Skeletal muscle satellite cell (primary cell): ENCODE measurements around the gene GPLD1.
"Not testable (repeated sequence)": the region's sequence is repeated elsewhere in the genome, so short reads cannot be mapped to it uniquely, and the experiment has no call there.

Experiments used
- H3K27me3 ChIP-seq: 2 replicates; pipeline ENCODE4 v1.7.0; 2013; ENCODE audit warnings: low read length; ENCODE audit not compliant: control insufficient read depth, insufficient read depth
- H3K36me3 ChIP-seq: 2 replicates; pipeline ENCODE4 v1.7.0; 2013; ENCODE audit warnings: mild to moderate bottlenecking, control low read depth, low read length; ENCODE audit not compliant: insufficient read depth
- H3K4me1 ChIP-seq: 2 replicates; pipeline ENCODE4 v1.7.0; 2013; ENCODE audit warnings: low read length; ENCODE audit not compliant: control insufficient read depth, insufficient read depth
- H3K4me2 ChIP-seq: 2 replicates; pipeline ENCODE4 v1.7.0; 2013; ENCODE audit warnings: mild to moderate bottlenecking, low read length
- H3K4me3 ChIP-seq: 2 replicates; pipeline ENCODE4 v1.7.0; 2013; ENCODE audit warnings: low read length
- H3K9ac ChIP-seq: 2 replicates; pipeline ENCODE4 v1.7.0; 2013; ENCODE audit warnings: mild to moderate bottlenecking, low read depth, low read length, moderate library complexity
- H3K9me3 ChIP-seq: replicated peaks from 2 replicates; pipeline ENCODE4 v1.7.0; 2013; ENCODE audit warnings: mild to moderate bottlenecking, control low read depth, low read length

The GPLD1 gene

DNA sequence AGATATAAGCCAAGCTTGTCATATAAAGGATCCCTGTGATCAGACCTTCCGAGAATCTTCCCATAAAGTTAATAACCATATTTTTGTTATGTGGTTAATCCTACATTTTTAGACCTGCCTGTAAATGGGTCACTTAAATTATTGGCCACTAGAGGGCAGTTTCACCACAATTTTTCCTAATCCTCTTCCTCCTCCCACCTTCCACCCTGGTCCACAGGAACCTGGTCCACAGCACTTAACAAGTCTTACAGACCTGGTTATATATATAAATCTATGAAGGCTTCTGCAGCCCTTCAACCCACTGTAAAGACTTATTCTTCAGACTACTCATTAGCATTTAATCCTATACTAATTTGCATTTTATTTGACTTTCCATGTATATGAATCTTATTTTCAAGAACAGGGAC, 58.3 kb downstream of the GPLD1 start:
- Histone ChIP-seq H3K27me3 (no peaks in the 10 kb centered on the region), H3K4me1 (peaks cover 18% of the 10 kb centered on the region), H3K36me3 (peaks cover 2% of the 10 kb centered on the region), H3K4me3 (no peak overlapping the region), H3K4me2 (no peak overlapping the region), H3K9me3 (no peaks in the 10 kb centered on the region), H3K9ac (no peak overlapping the region)

GRCh38 chr6:24430086-24430485, 59.3 kb downstream of the GPLD1 start:
- Histone ChIP-seq H3K27me3 (no peaks in the 10 kb centered on the region), H3K9ac (no peak overlapping the region), H3K4me2 (no peak overlapping the region), H3K4me3 (no peak overlapping the region), H3K36me3 (peaks cover 4% of the 10 kb centered on the region), H3K9me3 (no peaks in the 10 kb centered on the region), H3K4me1 (peaks cover 18% of the 10 kb centered on the region)

DNA sequence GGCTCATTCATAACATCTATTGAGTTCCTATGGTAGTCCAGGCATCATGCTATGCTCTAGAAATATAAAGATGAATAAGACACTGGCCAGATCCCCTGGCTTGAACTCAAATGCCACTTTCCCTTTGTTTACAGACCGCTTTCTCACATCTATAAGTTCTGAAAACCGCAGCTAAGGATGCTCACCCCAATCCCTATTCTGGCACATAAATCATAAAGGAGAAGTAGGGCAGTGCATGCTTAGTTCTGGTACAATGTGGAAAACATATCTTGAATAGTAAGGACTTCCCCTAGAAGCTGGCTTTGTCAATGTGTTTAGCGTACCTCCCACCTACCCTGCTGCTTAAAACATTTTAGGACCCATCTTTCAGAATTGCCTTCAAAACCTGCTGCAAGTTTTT, 60.2 kb downstream of the GPLD1 start:
- H3K4me2 ChIP-seq, result no peak overlapping the region
- peaks cover 24% of the 10 kb centered on the region for H3K4me1 ChIP-seq
- peaks cover 12% of the 10 kb centered on the region for H3K36me3 ChIP-seq
- no peak overlapping the region for H3K4me3 ChIP-seq
- no peaks in the 10 kb centered on the region for H3K27me3 ChIP-seq
- H3K9me3 ChIP-seq, result no peaks in the 10 kb centered on the region
- H3K9ac ChIP-seq, result no peak overlapping the region

DNA sequence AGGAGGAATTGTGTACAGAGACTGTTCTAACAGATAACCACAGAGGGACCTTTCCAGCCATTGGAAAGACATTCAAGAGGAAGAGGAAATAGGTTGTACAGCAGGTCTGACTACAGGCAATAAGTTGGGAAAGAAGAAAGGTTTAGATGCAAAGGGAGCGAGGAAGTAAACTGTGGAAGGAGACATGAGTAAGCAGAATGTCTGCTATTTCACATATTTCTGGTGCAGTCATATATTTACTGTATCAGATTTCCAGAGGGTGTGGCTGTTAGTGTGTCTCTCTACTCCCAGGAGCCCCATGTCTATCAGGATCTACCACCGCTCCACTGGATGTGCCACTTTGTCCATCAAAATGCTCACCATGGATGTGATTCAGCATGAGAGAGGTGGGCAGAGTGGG, 60.8 kb downstream of the GPLD1 start:
- Histone ChIP-seq H3K4me1 (peaks cover 24% of the 10 kb centered on the region), H3K36me3 (peaks cover 12% of the 10 kb centered on the region), H3K4me3 (no peak overlapping the region), H3K4me2 (peak overlapping the region; percentile 1), H3K27me3 (no peaks in the 10 kb centered on the region), H3K9ac (no peak overlapping the region), H3K9me3 (no peaks in the 10 kb centered on the region)

DNA sequence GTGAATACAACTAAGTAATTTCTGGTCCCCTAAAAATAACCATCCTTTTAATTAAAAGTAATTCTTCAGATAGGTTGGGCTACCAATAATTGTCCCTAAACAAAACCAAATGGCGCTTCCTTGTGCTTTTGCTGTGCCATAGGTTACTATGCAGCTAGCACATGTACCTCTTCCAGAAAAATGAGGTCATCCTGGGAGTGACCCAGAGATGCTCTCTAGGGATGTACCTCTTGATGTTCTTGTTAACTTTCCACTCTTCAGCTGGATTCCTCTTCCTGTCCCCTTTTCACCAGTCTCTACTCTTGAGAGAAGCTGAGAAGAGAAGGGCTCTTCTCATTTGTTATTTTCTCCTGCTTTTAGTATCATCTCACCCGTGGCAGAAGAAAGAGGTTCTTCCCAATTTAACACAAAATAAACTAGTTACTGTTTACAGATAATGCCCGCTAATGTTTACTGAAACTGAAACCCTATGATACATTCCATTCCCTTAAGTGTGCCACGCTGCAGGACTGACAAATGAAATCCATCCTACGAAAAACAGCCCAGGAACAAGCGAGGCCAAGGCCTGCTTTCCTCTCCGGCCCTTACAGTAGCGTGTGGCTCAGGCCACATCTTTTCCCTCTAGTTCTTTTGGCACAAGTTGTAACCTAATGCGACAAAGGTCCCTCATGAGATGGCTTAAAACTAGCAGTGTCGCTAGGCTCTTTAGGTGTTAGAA, 62.5 kb downstream of the GPLD1 start:
- Histone ChIP-seq H3K4me3 (no peak overlapping the region), H3K9me3 (no peaks in the 10 kb centered on the region), H3K4me1 (peaks cover 24% of the 10 kb centered on the region), H3K9ac (no peak overlapping the region), H3K36me3 (peaks cover 24% of the 10 kb centered on the region), H3K27me3 (no peaks in the 10 kb centered on the region), H3K4me2 (no peak overlapping the region)

DNA sequence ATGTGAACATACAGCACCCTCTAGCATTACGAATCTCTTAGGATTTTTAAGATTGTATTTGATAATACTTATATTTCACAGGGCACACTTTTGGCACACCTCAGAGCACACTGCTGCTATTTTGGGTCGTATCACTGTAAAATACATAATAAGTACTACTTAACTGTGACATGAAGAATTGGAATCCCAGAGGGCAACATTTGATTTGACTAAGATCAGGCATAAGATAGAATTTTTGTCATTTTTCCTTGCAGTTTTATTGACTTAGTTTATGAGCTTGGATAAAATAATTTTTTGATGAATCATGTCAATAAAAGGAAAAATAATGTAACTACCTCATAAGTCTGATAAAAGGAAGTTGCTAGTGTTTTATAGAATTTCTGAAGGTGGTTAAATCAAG, 64.3 kb downstream of the GPLD1 start:
- Histone ChIP-seq H3K9ac (no peak overlapping the region), H3K4me3 (no peak overlapping the region), H3K27me3 (no peaks in the 10 kb centered on the region), H3K4me1 (peaks cover 20% of the 10 kb centered on the region), H3K4me2 (no peak overlapping the region), H3K9me3 (no peaks in the 10 kb centered on the region), H3K36me3 (peaks cover 30% of the 10 kb centered on the region)

DNA sequence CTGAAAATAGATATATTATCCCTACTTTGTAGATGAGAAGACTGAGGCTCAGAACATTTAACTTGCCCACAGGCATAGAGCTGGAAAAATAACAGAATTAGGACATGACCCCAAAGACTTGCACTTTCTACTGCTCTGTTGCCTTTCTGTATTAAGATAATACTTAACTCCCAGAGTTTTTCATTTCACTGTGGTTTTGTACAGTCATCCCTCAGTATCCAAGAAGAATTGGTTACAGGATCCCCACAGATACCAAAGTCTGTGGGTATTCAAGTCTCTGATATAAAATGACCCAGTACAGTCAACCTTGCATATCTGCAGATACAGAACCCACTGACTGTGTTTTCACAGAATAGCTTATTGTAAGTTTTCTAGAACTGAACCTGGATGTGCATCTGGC, 69.9 kb downstream of the GPLD1 start:
- H3K27me3 ChIP-seq, result no peaks in the 10 kb centered on the region
- no peaks in the 10 kb centered on the region for H3K9me3 ChIP-seq
- no peak overlapping the region for H3K9ac ChIP-seq
- H3K4me1 ChIP-seq, result peaks cover under 1% of the 10 kb centered on the region
- no peak overlapping the region for H3K4me2 ChIP-seq
- H3K36me3 ChIP-seq, result peaks cover 58% of the 10 kb centered on the region
- H3K4me3 ChIP-seq, result no peak overlapping the region

GRCh38 chr6:24415753-24416152, 73.6 kb downstream of the GPLD1 start:
- no peaks in the 10 kb centered on the region for H3K9me3 ChIP-seq
- no peak overlapping the region for H3K4me3 ChIP-seq
- H3K36me3 ChIP-seq, result peaks cover 57% of the 10 kb centered on the region
- H3K4me1 ChIP-seq, result no peaks in the 10 kb centered on the region
- H3K4me2 ChIP-seq, result no peak overlapping the region
- no peaks in the 10 kb centered on the region for H3K27me3 ChIP-seq
- H3K9ac ChIP-seq, result no peak overlapping the region

GRCh38 chr6:24414531-24414930, 74.8 kb downstream of the GPLD1 start:
- H3K9me3 ChIP-seq, H3K4me1 ChIP-seq, H3K4me3 ChIP-seq, H3K9ac ChIP-seq, H3K4me2 ChIP-seq, H3K27me3 ChIP-seq: not testable (repeated sequence)
- peaks cover 51% of the 10 kb centered on the region for H3K36me3 ChIP-seq

DNA sequence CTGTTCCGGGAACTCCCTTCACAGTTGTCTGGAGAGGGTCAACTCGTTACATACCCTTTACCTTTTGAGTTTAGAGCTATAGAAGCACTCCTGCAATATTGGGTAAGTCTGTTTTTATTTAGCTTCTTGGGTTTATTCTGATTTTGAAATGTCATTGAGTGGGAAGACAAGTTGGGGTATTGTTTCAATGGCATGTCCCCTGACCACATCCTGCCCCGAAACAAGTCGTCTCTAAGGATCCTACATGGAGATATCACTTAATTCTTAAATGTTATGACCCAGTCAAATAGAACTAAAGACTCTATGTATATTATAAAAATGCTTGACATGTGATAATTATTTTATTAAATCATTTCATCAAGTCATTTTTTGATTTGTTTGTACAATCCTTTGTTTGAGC, 77.1 kb downstream of the GPLD1 start:
- Histone ChIP-seq H3K9me3 (no peaks in the 10 kb centered on the region), H3K36me3 (peaks cover 51% of the 10 kb centered on the region), H3K27me3 (no peaks in the 10 kb centered on the region), H3K4me3 (no peak overlapping the region), H3K4me2 (no peak overlapping the region), H3K9ac (no peak overlapping the region), H3K4me1 (no peaks in the 10 kb centered on the region)

GRCh38 chr6:24410622-24411021, 78.8 kb downstream of the GPLD1 start:
- Histone ChIP-seq H3K4me2 (no peak overlapping the region), H3K9me3 (no peaks in the 10 kb centered on the region)

GRCh38 chr6:24408719-24409410, 80.5 kb downstream of the GPLD1 start:
- H3K9ac ChIP-seq, result no peak overlapping the region
- no peaks in the 10 kb centered on the region for H3K27me3 ChIP-seq
- H3K4me3 ChIP-seq, result no peak overlapping the region
- no peak overlapping the region for H3K4me2 ChIP-seq
- peaks cover 41% of the 10 kb centered on the region for H3K36me3 ChIP-seq
- H3K4me1 ChIP-seq, result peaks cover 2% of the 10 kb centered on the region
- no peaks in the 10 kb centered on the region for H3K9me3 ChIP-seq

More at GRCh38 chr6:24410622-24411021, 78.8 kb downstream of the GPLD1 start:
- Histone ChIP-seq H3K27me3 (no peaks in the 10 kb centered on the region), H3K4me1 (no peaks in the 10 kb centered on the region), H3K4me3 (no peak overlapping the region), H3K36me3 (peaks cover 42% of the 10 kb centered on the region), H3K9ac (no peak overlapping the region)
